Thymus (tissue), 11 donors: Measurements from ENCODE around the gene KISS1R. TPM values are rescaled to one million over a fixed set of nuclear protein-coding genes. Genes with fewer than 3 reads are reported as not detected.

ENCODE experiments used
- DNase-seq, 9 donors: peaks; one replicate each; pipeline ENCODE4 v3.0.0-alpha.2; 2013; ENCODE audit warnings: low spot score in 9 of 9, low read depth in 6 of 9, missing footprints in 1 of 9
- H3K27ac ChIP-seq, 2 donors: one replicate each; pipeline ENCODE4 v1.5.1; 2013; ENCODE audit warnings: control low read depth in 1 of 2, low read depth in 1 of 2, low read length in 1 of 2, mild to moderate bottlenecking in 1 of 2, moderate library complexity in 1 of 2
- H3K27me3 ChIP-seq, 2 donors: one replicate each; pipeline ENCODE4 v1.5.1; 2013; ENCODE audit warnings: low read length in 1 of 2; ENCODE audit not compliant: control insufficient read depth in 2 of 2, insufficient read depth in 1 of 2
- H3K36me3 ChIP-seq, 2 donors: one replicate each; pipeline ENCODE4 v1.5.1; 2013; ENCODE audit warnings: low read length in 1 of 2, mild to moderate bottlenecking in 1 of 2, moderate library complexity in 1 of 2; ENCODE audit not compliant: control insufficient read depth in 2 of 2, insufficient read depth in 2 of 2
- H3K4me1 ChIP-seq, 2 donors: one replicate each; pipeline ENCODE4 v1.5.1; 2013; ENCODE audit warnings: low read length in 2 of 2; ENCODE audit not compliant: control insufficient read depth in 2 of 2, insufficient read depth in 2 of 2
- H3K4me3 ChIP-seq, 2 donors: one replicate each; pipeline ENCODE4 v1.5.1; 2013; ENCODE audit warnings: low read length in 2 of 2, control low read depth in 1 of 2, mild to moderate bottlenecking in 1 of 2
- H3K9me3 ChIP-seq, 2 donors: one replicate each; pipeline ENCODE4 v1.5.1; 2013; ENCODE audit warnings: low read length in 1 of 2, mild to moderate bottlenecking in 1 of 2; ENCODE audit not compliant: control insufficient read depth in 2 of 2, insufficient read depth in 1 of 2
- WGBS: extraction: QIAGEN DNeasy Blood & Tissue Kit; methylation state at CpG from one replicate; pipeline ENCODE4 v1.1.7; 2013; 5-methylcytosine and 5-hydroxymethylcytosine counted together
- polyA plus RNA-seq: library from polyadenylated mRNA; stranded (reverse); fragments of 200-250 nt; gene quantifications from one replicate; pipeline ENCODE4 v1.2.3, GENCODE V29; 2013
- total RNA-seq: library from RNA; stranded (reverse); fragments of 120-200 nt; gene quantifications from one replicate; pipeline ENCODE4 v1.2.4, GENCODE V29; 2013
- donor health status: healthy.

KISS1R gene
- total and polyA plus RNA-seq, 2 donors = 0.14 to 0.24 TPM

- Histone ChIP-seq H3K27ac (no peak overlapping the region), H3K4me3 (no peak overlapping the region), H3K9me3 (peaks cover 0 to 6% of the 10 kb centered on the region in 2 donors), H3K4me1 (peaks cover 15 to 41% of the 10 kb centered on the region in 2 donors), H3K36me3 (peaks cover 21 to 24% of the 10 kb centered on the region in 2 donors), H3K27me3 (no peaks in the 10 kb centered on the region)
- WGBS = 73% methylated on average over 32 of the region's 32 CpGs
- no peak for DNase-seq
Observed at GRCh38 chr19:931860-932647, 14.9 kb downstream of the KISS1R start.

- peak in 3 of 9 donors; percentile 63 to 78 (median 77) for DNase-seq
- Histone ChIP-seq H3K4me1 (peaks cover 14 to 34% of the 10 kb centered on the region in 2 donors), H3K27ac (peak overlapping the region in 1 of 2 donors; percentile 36), H3K27me3 (no peaks in the 10 kb centered on the region), H3K9me3 (peaks cover 0 to 6% of the 10 kb centered on the region in 2 donors), H3K36me3 (peaks cover 19 to 24% of the 10 kb centered on the region in 2 donors), H3K4me3 (no peak overlapping the region)
- WGBS = 9% methylated on average over 54 of the region's 54 CpGs
Observed at GRCh38 chr19:932648-933552, 15.8 kb downstream of the KISS1R start.

- peaks cover 0 to 6% of the 10 kb centered on the region in 2 donors for H3K9me3 ChIP-seq
- no peak for DNase-seq
- peaks cover 14 to 33% of the 10 kb centered on the region in 2 donors for H3K4me1 ChIP-seq
- 82% methylated on average over 14 of the region's 14 CpGs for WGBS
- H3K36me3 ChIP-seq = peaks cover 22 to 24% of the 10 kb centered on the region in 2 donors
- H3K27ac ChIP-seq = no peak overlapping the region
- H3K4me3 ChIP-seq = no peak overlapping the region
- H3K27me3 ChIP-seq = no peaks in the 10 kb centered on the region
Observed at GRCh38 chr19:933553-933882, 16.4 kb downstream of the KISS1R start.

GRCh38 chr19:934197-934840 is 17.2 kb downstream of the KISS1R start:
- Histone ChIP-seq H3K27ac (no peak overlapping the region), H3K4me3 (no peak overlapping the region), H3K36me3 (peaks cover 19 to 26% of the 10 kb centered on the region in 2 donors), H3K27me3 (no peaks in the 10 kb centered on the region), H3K4me1 (peaks cover 14 to 33% of the 10 kb centered on the region in 2 donors), H3K9me3 (peaks cover 0 to 6% of the 10 kb centered on the region in 2 donors)
- DNase-seq = no peak
- WGBS = 92% methylated on average over 29 of the region's 29 CpGs

- DNase-seq = no peak
- H3K4me3 ChIP-seq = no peak overlapping the region
Observed at GRCh38 chr19:934865-935479, 17.8 kb downstream of the KISS1R start.

GRCh38 chr19:936175-936546 is 19.0 kb downstream of the KISS1R start:
- over 99% methylated on average over 10 of the region's 10 CpGs for WGBS
- no peak overlapping the region for H3K27ac ChIP-seq
- H3K9me3 ChIP-seq = peaks cover 0 to 6% of the 10 kb centered on the region in 2 donors
- no peak for DNase-seq
- peaks cover 24 to 33% of the 10 kb centered on the region in 2 donors for H3K4me1 ChIP-seq
- no peak overlapping the region for H3K4me3 ChIP-seq
- peaks cover 9 to 29% of the 10 kb centered on the region in 2 donors for H3K36me3 ChIP-seq
- no peaks in the 10 kb centered on the region for H3K27me3 ChIP-seq

More at GRCh38 chr19:934865-935479, 17.8 kb downstream of the KISS1R start:
- Histone ChIP-seq H3K4me1 (peaks cover 14 to 33% of the 10 kb centered on the region in 2 donors), H3K27me3 (no peaks in the 10 kb centered on the region), H3K9me3 (peaks cover 0 to 6% of the 10 kb centered on the region in 2 donors), H3K36me3 (peaks cover 16 to 29% of the 10 kb centered on the region in 2 donors), H3K27ac (no peak overlapping the region)
- 45% methylated on average over 31 of the region's 31 CpGs for WGBS

- no peak overlapping the region for H3K4me3 ChIP-seq
- 88% methylated on average over 16 of the region's 16 CpGs for WGBS
- peaks cover 0 to 6% of the 10 kb centered on the region in 2 donors for H3K9me3 ChIP-seq
- peaks cover 5 to 28% of the 10 kb centered on the region in 2 donors for H3K36me3 ChIP-seq
- H3K4me1 ChIP-seq = peaks cover 21 to 28% of the 10 kb centered on the region in 2 donors
- no peaks in the 10 kb centered on the region for H3K27me3 ChIP-seq
- H3K27ac ChIP-seq = no peak overlapping the region
- no peak for DNase-seq
Observed at GRCh38 chr19:937259-937694, 20.1 kb downstream of the KISS1R start.

- DNase-seq = no peak
- WGBS = 95% methylated on average over 23 of the region's 23 CpGs
Observed at GRCh38 chr19:938233-938923, 21.2 kb downstream of the KISS1R start.

More at GRCh38 chr19:938233-938923, 21.2 kb downstream of the KISS1R start:
- peaks cover 8 to 31% of the 10 kb centered on the region in 2 donors for H3K36me3 ChIP-seq
- H3K27me3 ChIP-seq = no peaks in the 10 kb centered on the region
- no peak overlapping the region for H3K27ac ChIP-seq
- peaks cover 0 to 12% of the 10 kb centered on the region in 2 donors for H3K9me3 ChIP-seq
- no peak overlapping the region for H3K4me3 ChIP-seq
- peaks cover 10 to 17% of the 10 kb centered on the region in 2 donors for H3K4me1 ChIP-seq
